HFFc6 (cell line): ENCODE results near the gene KITLG. TPM values are rescaled to one million over a fixed set of nuclear protein-coding genes. Genes with fewer than 3 reads are reported as not detected.

ENCODE experiments used
- DNase-seq: peaks from one replicate; pipeline ENCODE4 v3.0.0-alpha.2; 2018
- H3K27ac Mint-ChIP-seq: 2 replicates; pipeline ENCODE4 v1.8.0; 2020; ENCODE audit warnings: mild to moderate bottlenecking, mixed read lengths
- H3K27me3 Mint-ChIP-seq: 2 replicates; pipeline ENCODE4 v1.8.0; 2021; ENCODE audit warnings: mild to moderate bottlenecking, moderate library complexity, mixed read lengths; ENCODE audit not compliant: insufficient read depth
- H3K36me3 Mint-ChIP-seq: 2 replicates; pipeline ENCODE4 v1.8.0; 2021; ENCODE audit warnings: low read depth, mixed read lengths
- H3K4me1 Mint-ChIP-seq: 2 replicates; pipeline ENCODE4 v1.8.0; 2020; ENCODE audit warnings: low read depth, mixed read lengths
- H3K4me3 Mint-ChIP-seq: 2 replicates; pipeline ENCODE4 v1.8.0; 2020; ENCODE audit warnings: mild to moderate bottlenecking, moderate library complexity, mixed read lengths
- H3K9me3 Mint-ChIP-seq: 2 replicates; pipeline ENCODE4 v1.8.0; 2020; ENCODE audit warnings: mild to moderate bottlenecking, mixed read lengths
- CTCF ChIP-seq: fragments of 200-600 bp; sonication (generic); IDR thresholded peaks from 2 replicates; pipeline ENCODE4 v1.5.0; 2021; ENCODE audit warnings: antibody characterized with exemption, mild to moderate bottlenecking
- total RNA-seq, 6 experiments: library from RNA; stranded (reverse); fragmentation: NEBNext Ultra II Directional; extraction: Animal tissue kit (Norgen Biotek cat#: 25700); gene quantifications; 2 replicates in 1 of 6; 3 replicates in 5 of 6; pipeline ENCODE4 v1.2.3, GENCODE V29; 2021

The KITLG gene
- total RNA-seq, 6 experiments from 2014 or later: 44.4 to 91.2 (median 74.2) TPM

- H3K9me3 Mint-ChIP-seq: no peaks in the 10 kb centered on the region
- no peaks in the 10 kb centered on the region for H3K27me3 Mint-ChIP-seq
- peaks cover 60% of the 10 kb centered on the region for H3K36me3 Mint-ChIP-seq
- peak overlapping the region; percentile 71 for H3K27ac Mint-ChIP-seq
- H3K4me1 Mint-ChIP-seq: peaks cover 93% of the 10 kb centered on the region
- peak; percentile 65 for DNase-seq
- TF ChIP-seq CTCF: no peak
- H3K4me3 Mint-ChIP-seq: peak overlapping the region; percentile 51; the same call in 1 of the 2 replicates
Measured at GRCh38 chr12:88505696-88506095, 74.6 kb downstream of the KITLG start.

GRCh38 chr12:88503281-88503703 is 77.0 kb downstream of the KITLG start:
- no peak for DNase-seq
- no peak overlapping the region; the same call in 1 of the 2 replicates for H3K4me3 Mint-ChIP-seq
- no peaks in the 10 kb centered on the region for H3K27me3 Mint-ChIP-seq
- no peak for TF ChIP-seq CTCF
- peaks cover 76% of the 10 kb centered on the region for H3K36me3 Mint-ChIP-seq
- H3K4me1 Mint-ChIP-seq: peaks cover 89% of the 10 kb centered on the region
- H3K9me3 Mint-ChIP-seq: no peaks in the 10 kb centered on the region
- H3K27ac Mint-ChIP-seq: no peak overlapping the region; the same call in 1 of the 2 replicates

- peaks cover 9% of the 10 kb centered on the region for H3K9me3 Mint-ChIP-seq
- H3K27me3 Mint-ChIP-seq: no peaks in the 10 kb centered on the region
- no peak for TF ChIP-seq CTCF
- peaks cover 76% of the 10 kb centered on the region for H3K36me3 Mint-ChIP-seq
- peaks cover 89% of the 10 kb centered on the region for H3K4me1 Mint-ChIP-seq
- peak overlapping the region; percentile 13 for H3K4me3 Mint-ChIP-seq
- peak overlapping the region; percentile 71 for H3K27ac Mint-ChIP-seq
- DNase-seq: no peak
Measured at GRCh38 chr12:88501972-88502938, 78.0 kb downstream of the KITLG start.

GRCh38 chr12:88496891-88497371 is 83.3 kb downstream of the KITLG start:
- Mint-ChIP-seq H3K27ac (peak overlapping the region; percentile 70), H3K9me3 (peaks cover 9% of the 10 kb centered on the region)

GRCh38 chr12:88496429-88496828 is 83.8 kb downstream of the KITLG start:
- Mint-ChIP-seq H3K36me3 (peaks cover 62% of the 10 kb centered on the region), H3K27ac (peak overlapping the region; percentile 70; the same call in 1 of the 2 replicates), H3K4me1 (peaks cover 85% of the 10 kb centered on the region), H3K27me3 (no peaks in the 10 kb centered on the region; the same call in 1 of the 2 replicates), H3K9me3 (peaks cover 9% of the 10 kb centered on the region), H3K4me3 (no peak overlapping the region; the same call in 1 of the 2 replicates)
- no peak for DNase-seq
- no peak for TF ChIP-seq CTCF

More at GRCh38 chr12:88496891-88497371, 83.3 kb downstream of the KITLG start:
- Mint-ChIP-seq H3K4me3 (peak overlapping the region; percentile 9; the same call in 1 of the 2 replicates), H3K36me3 (peaks cover 67% of the 10 kb centered on the region), H3K4me1 (peaks cover 85% of the 10 kb centered on the region), H3K27me3 (no peaks in the 10 kb centered on the region)
- DNase-seq: no peak
- no peak for TF ChIP-seq CTCF
